C4-2B (cell line): Measurements from ENCODE around the gene TM6SF1.
"Not testable (repeated sequence)": the region's sequence is repeated elsewhere in the genome, so short reads cannot be mapped to it uniquely, and the experiment has no call there.

ENCODE experiments used
- ZFX ChIP-seq: fragments of 450-650 bp; IDR thresholded peaks from 2 replicates; pipeline ENCODE4 v1.6.1; 2017
- TF ChIP-seq, protein P1 (sequence below): fragments of 450-650 bp; conservative IDR thresholded peaks from 2 replicates; pipeline ENCODE4 v1.5.1; 2017; ENCODE audit warnings: mild to moderate bottlenecking

DNA sequence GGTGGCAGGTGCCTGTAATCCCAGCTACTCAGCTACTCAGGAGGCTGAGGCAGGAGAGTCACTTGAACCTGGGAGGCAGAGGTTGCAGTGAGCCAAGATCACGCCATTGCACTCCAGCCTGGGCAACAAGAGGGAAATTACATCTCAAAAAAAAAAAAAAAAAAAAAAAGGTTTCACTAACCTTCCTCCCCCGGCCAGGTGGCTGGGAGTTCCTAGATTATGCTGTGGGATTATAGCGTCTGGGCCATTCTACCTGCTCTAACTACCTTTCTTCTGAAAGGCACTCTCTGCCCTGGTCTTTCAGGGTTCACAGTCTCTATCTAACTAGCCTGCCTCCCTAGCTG lies 15.5 kb upstream of the TM6SF1 start:
- TF ChIP-seq, protein P1, sequence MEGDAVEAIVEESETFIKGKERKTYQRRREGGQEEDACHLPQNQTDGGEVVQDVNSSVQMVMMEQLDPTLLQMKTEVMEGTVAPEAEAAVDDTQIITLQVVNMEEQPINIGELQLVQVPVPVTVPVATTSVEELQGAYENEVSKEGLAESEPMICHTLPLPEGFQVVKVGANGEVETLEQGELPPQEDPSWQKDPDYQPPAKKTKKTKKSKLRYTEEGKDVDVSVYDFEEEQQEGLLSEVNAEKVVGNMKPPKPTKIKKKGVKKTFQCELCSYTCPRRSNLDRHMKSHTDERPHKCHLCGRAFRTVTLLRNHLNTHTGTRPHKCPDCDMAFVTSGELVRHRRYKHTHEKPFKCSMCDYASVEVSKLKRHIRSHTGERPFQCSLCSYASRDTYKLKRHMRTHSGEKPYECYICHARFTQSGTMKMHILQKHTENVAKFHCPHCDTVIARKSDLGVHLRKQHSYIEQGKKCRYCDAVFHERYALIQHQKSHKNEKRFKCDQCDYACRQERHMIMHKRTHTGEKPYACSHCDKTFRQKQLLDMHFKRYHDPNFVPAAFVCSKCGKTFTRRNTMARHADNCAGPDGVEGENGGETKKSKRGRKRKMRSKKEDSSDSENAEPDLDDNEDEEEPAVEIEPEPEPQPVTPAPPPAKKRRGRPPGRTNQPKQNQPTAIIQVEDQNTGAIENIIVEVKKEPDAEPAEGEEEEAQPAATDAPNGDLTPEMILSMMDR: not testable (repeated sequence)
- TF ChIP-seq ZFX: not testable (repeated sequence)
